ENCODE measurements around the gene WSCD2.
A peak's percentile ranks its signal among the peaks of the same experiment; 100 is the strongest.

The WSCD2 gene

DNA sequence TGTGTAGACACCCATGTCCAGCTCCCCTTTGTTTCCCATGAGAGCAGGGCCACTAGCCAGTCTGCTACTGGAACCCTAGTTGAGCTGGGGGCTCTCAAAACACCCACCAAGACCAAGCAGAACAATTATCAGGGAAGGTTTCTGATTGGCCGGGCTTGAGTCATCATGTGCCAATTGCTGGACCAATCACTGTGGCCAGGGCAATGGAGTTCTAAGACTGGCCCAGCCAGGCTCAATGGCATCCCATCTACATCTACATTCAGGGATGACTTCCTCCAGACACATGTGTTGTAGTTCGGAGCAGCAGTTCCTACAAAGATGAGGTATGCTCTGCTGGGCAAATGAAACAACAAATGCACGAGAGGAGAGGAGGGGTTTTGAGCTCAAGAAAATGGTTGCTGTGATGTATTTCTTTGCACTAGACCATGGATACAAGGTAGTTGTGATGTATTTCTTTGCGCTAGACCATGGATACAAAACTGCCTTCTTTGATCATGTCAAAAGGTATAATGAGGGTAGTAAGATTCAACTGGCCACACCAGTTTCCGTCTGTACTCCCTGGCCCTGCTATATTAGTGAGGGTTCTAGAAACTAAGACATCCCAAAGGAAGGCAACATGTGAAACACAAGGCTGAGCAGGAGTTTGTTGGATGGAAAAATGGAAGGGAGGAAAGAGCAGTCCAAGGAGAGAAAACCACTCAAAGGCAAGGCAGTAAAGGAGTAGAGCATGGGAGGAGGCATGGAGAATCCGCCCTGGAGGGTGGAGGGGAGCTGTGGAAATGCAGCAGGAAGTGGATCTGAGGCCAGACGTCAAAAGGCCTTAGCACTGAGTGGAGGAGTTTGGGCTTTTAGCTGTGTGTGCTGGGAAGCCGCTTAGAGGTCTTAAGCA, 8.9 kb upstream of the WSCD2 start:
- TF ChIP-seq, protein P1, sequence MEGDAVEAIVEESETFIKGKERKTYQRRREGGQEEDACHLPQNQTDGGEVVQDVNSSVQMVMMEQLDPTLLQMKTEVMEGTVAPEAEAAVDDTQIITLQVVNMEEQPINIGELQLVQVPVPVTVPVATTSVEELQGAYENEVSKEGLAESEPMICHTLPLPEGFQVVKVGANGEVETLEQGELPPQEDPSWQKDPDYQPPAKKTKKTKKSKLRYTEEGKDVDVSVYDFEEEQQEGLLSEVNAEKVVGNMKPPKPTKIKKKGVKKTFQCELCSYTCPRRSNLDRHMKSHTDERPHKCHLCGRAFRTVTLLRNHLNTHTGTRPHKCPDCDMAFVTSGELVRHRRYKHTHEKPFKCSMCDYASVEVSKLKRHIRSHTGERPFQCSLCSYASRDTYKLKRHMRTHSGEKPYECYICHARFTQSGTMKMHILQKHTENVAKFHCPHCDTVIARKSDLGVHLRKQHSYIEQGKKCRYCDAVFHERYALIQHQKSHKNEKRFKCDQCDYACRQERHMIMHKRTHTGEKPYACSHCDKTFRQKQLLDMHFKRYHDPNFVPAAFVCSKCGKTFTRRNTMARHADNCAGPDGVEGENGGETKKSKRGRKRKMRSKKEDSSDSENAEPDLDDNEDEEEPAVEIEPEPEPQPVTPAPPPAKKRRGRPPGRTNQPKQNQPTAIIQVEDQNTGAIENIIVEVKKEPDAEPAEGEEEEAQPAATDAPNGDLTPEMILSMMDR (IDR thresholded peaks at IDR 0.05): no peak
- H3K36me3 ChIP-seq: no peaks in the 10 kb centered on the region
- H3K4me3 ChIP-seq: no peak overlapping the region
- intact Hi-C loops (cut with DNase I; ENCODE audit: low total_unique reads): no loop called here
- H3K9me3 ChIP-seq: no peaks in the 10 kb centered on the region
- H3K4me1 ChIP-seq: peaks cover 0 to 43% (median 21%) of the 10 kb centered on the region in 4 donors
- no peaks in the 10 kb centered on the region for H3K27me3 ChIP-seq
- H3K27ac ChIP-seq: peak overlapping the region in 1 of 2 donors; percentile 38
- no peak for DNase-seq

DNA sequence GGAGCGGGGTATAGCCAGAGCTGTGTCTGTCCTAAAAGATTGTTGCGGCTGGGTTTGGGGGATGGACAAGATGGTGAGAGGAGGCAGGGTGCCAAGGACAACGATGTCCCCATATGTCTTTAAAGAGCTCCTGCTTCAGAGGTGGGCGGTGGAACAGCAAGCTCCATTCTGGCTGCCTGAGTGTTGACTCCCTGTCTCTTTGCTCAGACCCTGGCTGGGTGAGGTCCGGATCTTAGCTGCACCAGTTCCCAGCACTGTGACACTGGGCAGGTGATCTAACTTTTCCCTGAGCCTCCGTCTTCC, 8.3 kb upstream of the WSCD2 start:
- Histone ChIP-seq H3K4me1 (peaks cover 0 to 37% (median 18%) of the 10 kb centered on the region in 4 donors), H3K4me3 (no peak overlapping the region), H3K27me3 (no peaks in the 10 kb centered on the region), H3K9me3 (no peaks in the 10 kb centered on the region), H3K27ac (peak overlapping the region; percentile 16 to 38), H3K36me3 (no peaks in the 10 kb centered on the region)
- intact Hi-C loops (cut with DNase I; ENCODE audit: low total_unique reads): no loop called here
- TF ChIP-seq, protein P1 (IDR thresholded peaks at IDR 0.05): no peak
- DNase-seq: no peak

DNA sequence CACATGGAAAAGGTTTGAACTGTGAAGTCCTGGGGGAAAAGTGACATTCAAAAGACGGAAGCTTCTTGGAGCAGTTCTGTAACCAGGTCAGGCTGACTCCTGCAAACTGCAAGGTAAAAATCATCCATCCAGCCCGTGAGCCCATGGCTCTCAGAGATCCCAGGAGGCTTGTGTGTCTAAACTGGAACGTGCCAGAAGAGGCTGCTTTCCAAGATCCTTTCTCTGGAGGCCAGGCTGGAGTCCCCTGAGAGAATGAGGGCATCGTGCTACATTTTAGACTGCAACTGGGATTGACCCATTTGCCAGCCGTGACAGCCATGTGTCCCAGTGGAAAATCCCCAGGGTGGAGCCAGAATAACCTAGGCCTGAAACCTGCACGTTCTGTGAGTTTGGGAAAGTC, 7.8 kb upstream of the WSCD2 start:
- Histone ChIP-seq H3K9me3 (no peaks in the 10 kb centered on the region), H3K4me3 (no peak overlapping the region), H3K27ac (peak overlapping the region; percentile 16 to 38), H3K36me3 (no peaks in the 10 kb centered on the region), H3K4me1 (peaks cover 0 to 32% (median 15%) of the 10 kb centered on the region in 4 donors), H3K27me3 (no peaks in the 10 kb centered on the region)
- intact Hi-C loops (cut with DNase I; ENCODE audit: low total_unique reads): no loop called here
- TF ChIP-seq, protein P1 (IDR thresholded peaks at IDR 0.05): no peak
- DNase-seq: peak in 1 of 2 donors; percentile 78

DNA sequence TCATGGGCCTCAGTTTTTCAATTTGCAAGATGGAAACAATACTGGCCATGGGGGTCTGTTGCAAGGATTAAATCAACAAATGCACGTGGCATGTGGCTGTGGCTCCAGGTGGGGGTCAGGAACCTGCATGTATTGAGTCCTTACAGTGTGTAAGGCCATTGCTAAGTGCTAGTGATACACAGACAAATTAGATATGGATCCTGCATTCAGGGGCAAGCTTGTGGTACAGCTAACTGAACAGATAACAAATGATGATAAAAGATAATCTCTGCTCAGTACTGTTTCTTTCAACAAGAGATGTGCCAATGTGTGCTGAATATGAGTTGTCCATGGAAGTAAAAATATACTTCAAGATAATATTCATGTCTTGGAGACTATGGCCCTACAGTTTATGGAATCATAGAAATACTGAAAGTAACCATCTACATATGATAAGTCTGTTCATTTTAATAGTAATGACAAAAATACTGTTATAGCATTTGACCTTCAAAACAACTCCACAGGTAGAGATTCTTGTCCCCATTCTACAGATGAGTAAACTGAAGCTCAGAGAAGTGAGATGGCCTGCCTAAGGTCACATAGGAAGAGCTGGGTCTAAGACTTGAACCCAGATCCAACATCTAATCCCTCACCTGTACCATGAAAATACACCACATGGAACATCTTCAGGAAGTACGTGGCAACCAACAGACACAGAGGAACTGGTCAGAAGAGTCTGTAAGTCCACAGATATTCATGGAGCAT, 7.2 kb upstream of the WSCD2 start:
- Histone ChIP-seq H3K27me3 (peaks cover 0 to under 1% of the 10 kb centered on the region in 2 donors), H3K36me3 (no peaks in the 10 kb centered on the region), H3K4me3 (no peak overlapping the region), H3K4me1 (peaks cover 0 to 30% (median 13%) of the 10 kb centered on the region in 4 donors), H3K27ac (peak overlapping the region in 1 of 2 donors; percentile 16), H3K9me3 (no peaks in the 10 kb centered on the region)
- intact Hi-C loops (cut with DNase I; ENCODE audit: low total_unique reads): no loop called here
- TF ChIP-seq, protein P1 (IDR thresholded peaks at IDR 0.05): no peak
- DNase-seq: no peak

DNA sequence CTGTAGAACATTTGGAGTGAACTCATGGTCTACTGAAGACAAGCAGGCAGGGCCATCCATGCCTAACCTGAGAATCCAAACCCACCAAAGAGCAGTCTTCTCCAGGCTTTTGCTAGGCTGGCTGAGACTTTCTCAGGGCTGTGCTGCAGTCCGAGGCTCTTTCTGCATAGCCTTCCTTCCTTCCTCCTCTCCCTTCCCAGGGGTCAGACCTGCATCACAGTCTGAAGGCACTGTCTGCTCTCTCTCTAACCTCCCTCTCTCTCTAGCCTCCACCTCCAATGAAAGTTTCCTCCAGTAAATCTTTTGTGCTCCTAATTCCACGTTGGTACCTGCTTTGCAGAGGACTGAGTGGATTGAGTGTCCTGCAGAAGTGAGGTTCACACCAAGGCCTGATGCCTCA, 6.4 kb upstream of the WSCD2 start:
- TF ChIP-seq, protein P1 (IDR thresholded peaks at IDR 0.05): no peak
- Histone ChIP-seq H3K4me1 (peaks cover 0 to 37% (median 15%) of the 10 kb centered on the region in 4 donors), H3K27ac (no peak overlapping the region), H3K9me3 (no peaks in the 10 kb centered on the region), H3K27me3 (peaks cover 0 to 4% of the 10 kb centered on the region in 2 donors), H3K4me3 (no peak overlapping the region), H3K36me3 (no peaks in the 10 kb centered on the region)
- intact Hi-C loops (cut with DNase I; ENCODE audit: low total_unique reads): no loop called here
- DNase-seq: no peak
